Heart right ventricle (tissue), 16 donors: Measurements from ENCODE around the gene CHD2. TPM values are rescaled to one million over a fixed set of nuclear protein-coding genes. Genes with fewer than 3 reads are reported as not detected.

Experiments used
- ATAC-seq, 8 donors: fragments of 200-7000 bp; cut with Tn5 transposase; one replicate each; pipeline ENCODE4 v1.9.1; 2020; ENCODE audit warnings: mild to moderate bottlenecking in 8 of 8, moderate library complexity in 8 of 8, moderate number of reproducible peaks in 1 of 8
- DNase-seq, 2 donors: peaks; one replicate each; pipeline ENCODE4 v3.0.0-alpha.2; 2020
- H3K27ac ChIP-seq, 10 donors: fragments of 200-600 bp; sonication (generic) in 2 of 10; one replicate each; pipeline versions ENCODE4 v1.5.0 to v1.8.0; 2020 to 2022; ENCODE audit warnings: mild to moderate bottlenecking in 3 of 10
- H3K27me3 ChIP-seq, 7 donors: fragments of 200-600 bp; one replicate each; pipeline ENCODE4 v1.8.0; 2021 to 2022; ENCODE audit warnings: mild to moderate bottlenecking in 2 of 7
- H3K36me3 ChIP-seq, 9 donors: fragments of 200-600 bp; sonication (generic) in 1 of 9; one replicate each; pipeline versions ENCODE4 v1.5.0 to v1.8.0; 2020 to 2022; ENCODE audit warnings: mild to moderate bottlenecking in 2 of 9
- H3K4me1 ChIP-seq, 9 donors: fragments of 200-600 bp; sonication (generic) in 1 of 9; one replicate each; pipeline versions ENCODE4 v1.5.0 to v1.8.0; 2020 to 2022; ENCODE audit warnings: mild to moderate bottlenecking in 4 of 9
- H3K4me3 ChIP-seq, 10 donors: fragments of 200-600 bp; sonication (generic) in 2 of 10; one replicate each; pipeline versions ENCODE4 v1.5.0 to v1.8.0; 2020 to 2022; ENCODE audit warnings: mild to moderate bottlenecking in 7 of 10, moderate library complexity in 2 of 10
- H3K9me3 ChIP-seq, 11 donors: fragments of 200-600 bp in 10 of 11; sonication (generic) in 2 of 11; one replicate each; pipeline versions ENCODE4 v1.5.0 to v1.8.0; 2013 to 2022; ENCODE audit warnings: mild to moderate bottlenecking in 2 of 11, control low read depth in 1 of 11, moderate library complexity in 1 of 11
- WGBS, 2 donors: extraction: QIAGEN DNeasy Blood & Tissue Kit; methylation state at CpG; one replicate each; pipeline ENCODE4 v1.1.7; 2013; ENCODE audit warnings: inconsistent platforms in 1 of 2; 5-methylcytosine and 5-hydroxymethylcytosine counted together
- intact Hi-C, 10 donors: fragments of 100-400 bp; cut with DNase I; formaldehyde crosslinking; loops; one replicate each; pipeline versions ENCODE4 v1.11.1 to v1.14.2; 2022
- polyA plus RNA-seq, 2 donors: library from polyadenylated mRNA; stranded (reverse); fragments of 200-250 nt; gene quantifications; one replicate each; pipeline ENCODE4 v1.2.3, GENCODE V29; 2013
- total RNA-seq, 10 donors: library from RNA; stranded (reverse); fragmentation: NEBNext Ultra II Directional in 3 of 10; extraction: Animal tissue kit (Norgen Biotek cat#: 25700) in 3 of 10; gene quantifications; one replicate each; pipeline versions ENCODE4 v1.2.1 to v1.2.4, GENCODE V29; 2021 to 2023
- TF ChIP-seq, protein P1 (sequence below), 9 donors: fragments of 200-600 bp; sonication (generic) in 2 of 9; IDR thresholded peaks; one replicate each; pipeline versions ENCODE4 v1.5.0 to v1.8.0; 2021 to 2022; ENCODE audit warnings: antibody characterized with exemption in 9 of 9, mild to moderate bottlenecking in 5 of 9, moderate library complexity in 1 of 9
- donor health status: Arrhythmogenic right ventricular cardiomyopathy.
- donor health status: ischemic (EF 13 %, LVEDD 7.1; RV severe dilation, severe dysfunction).
- donor health status: healthy with polysubstance abuse.
- donor health status: DM: no; HTN: yes; CAD: no.
- donor health status: DM: no; HTN: no; CAD: no.
- donor health status: ischemic (EF 25% LVEDD 6.9; RV normal size, moderate dysfunction).
- donor health status: ischemic (EF 25% LVEDD 5.7; RV mildly dilated, moderate dysfunction).
- donor health status: healthy.
- donor health status: DM: yes; HTN: yes; CAD: no.
- donor health status: Ischemic cardiomyopathy.
- donor health status: ischemic (EF 35%, LVEDD 5.7; RV mildly dilated, moderate dysfunction).
- donor health status: nonischemic (EF 11% LVEDD 7.7; RV severe dilation, severe dysfunction).
- donor health status: DM: yes; HTN: yes; CAD: no.
- donor health status: PGD.
- donor health status: ischemic (EF 29% LVEDD 5.4; RV normal size, mild dysfunction).
- donor health status: nonischemic (EF 23%, LVEDD 6.1; RV moderate dilation, normal function).

CHD2 gene
- total and polyA plus RNA-seq, 12 donors, result 12.2 to 74.0 (median 54.6) TPM

DNA sequence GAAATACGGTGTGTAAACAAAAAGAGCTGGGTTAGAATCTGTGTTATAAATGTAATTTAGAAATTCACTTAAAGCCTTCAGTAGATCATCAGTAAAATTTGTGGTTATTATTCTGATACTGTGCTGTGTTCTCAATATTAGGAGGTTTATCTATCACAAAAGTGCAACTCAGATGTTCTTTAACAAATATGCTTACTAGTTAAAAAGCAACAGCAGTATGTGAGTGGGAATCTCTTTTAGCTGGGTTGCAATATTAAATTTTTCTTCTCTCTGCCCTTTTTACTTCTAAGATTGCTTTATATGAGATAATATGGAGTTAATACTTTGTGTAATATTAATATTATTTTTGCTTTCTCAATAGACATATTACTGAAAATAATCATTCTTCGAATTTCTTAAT, 53.4 kb downstream of the CHD2 start:
- H3K36me3 ChIP-seq, result peaks cover 12 to 100% (median 82%) of the 10 kb centered on the region in 9 donors
- intact Hi-C loops, result no loop called here
- H3K27me3 ChIP-seq, result no peaks in the 10 kb centered on the region
- WGBS, 2 donors, result 95 to 97% methylated on average over 2 of the region's 2 CpGs
- no peak for DNase-seq
- ATAC-seq, result no peak
- peaks cover 0 to 22% (median 6%) of the 10 kb centered on the region in 9 donors for H3K4me1 ChIP-seq
- peaks cover 3 to 23% (median 19%) of the 10 kb centered on the region in 11 donors for H3K9me3 ChIP-seq
- no peak overlapping the region for H3K27ac ChIP-seq
- TF ChIP-seq, protein P1, sequence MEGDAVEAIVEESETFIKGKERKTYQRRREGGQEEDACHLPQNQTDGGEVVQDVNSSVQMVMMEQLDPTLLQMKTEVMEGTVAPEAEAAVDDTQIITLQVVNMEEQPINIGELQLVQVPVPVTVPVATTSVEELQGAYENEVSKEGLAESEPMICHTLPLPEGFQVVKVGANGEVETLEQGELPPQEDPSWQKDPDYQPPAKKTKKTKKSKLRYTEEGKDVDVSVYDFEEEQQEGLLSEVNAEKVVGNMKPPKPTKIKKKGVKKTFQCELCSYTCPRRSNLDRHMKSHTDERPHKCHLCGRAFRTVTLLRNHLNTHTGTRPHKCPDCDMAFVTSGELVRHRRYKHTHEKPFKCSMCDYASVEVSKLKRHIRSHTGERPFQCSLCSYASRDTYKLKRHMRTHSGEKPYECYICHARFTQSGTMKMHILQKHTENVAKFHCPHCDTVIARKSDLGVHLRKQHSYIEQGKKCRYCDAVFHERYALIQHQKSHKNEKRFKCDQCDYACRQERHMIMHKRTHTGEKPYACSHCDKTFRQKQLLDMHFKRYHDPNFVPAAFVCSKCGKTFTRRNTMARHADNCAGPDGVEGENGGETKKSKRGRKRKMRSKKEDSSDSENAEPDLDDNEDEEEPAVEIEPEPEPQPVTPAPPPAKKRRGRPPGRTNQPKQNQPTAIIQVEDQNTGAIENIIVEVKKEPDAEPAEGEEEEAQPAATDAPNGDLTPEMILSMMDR (IDR thresholded peaks at IDR 0.05), result no peak
- H3K4me3 ChIP-seq, result no peak overlapping the region

DNA sequence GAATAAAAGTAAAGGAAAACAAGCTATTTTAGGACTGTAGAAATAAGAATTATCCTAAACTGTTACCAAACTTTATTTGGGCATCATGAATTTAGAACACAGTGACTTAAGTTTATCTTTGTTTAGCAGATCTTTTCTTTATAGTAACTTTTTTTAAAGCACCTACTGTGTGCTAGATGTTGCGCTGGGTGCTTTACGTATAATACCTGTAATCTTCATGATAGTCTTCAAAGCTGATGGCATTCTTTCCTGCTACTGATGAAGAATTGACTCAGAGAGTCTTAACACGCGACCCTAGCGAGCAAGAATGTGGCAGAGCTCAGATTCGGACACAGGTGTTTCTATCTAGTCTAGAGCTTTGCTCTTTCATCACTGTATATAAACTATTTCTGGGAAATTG, 53.9 kb downstream of the CHD2 start:
- ATAC-seq, result no peak
- H3K36me3 ChIP-seq, result peaks cover 8 to 100% (median 79%) of the 10 kb centered on the region in 9 donors
- intact Hi-C loops, result no loop called here
- 98% methylated on average over 6 of the region's 6 CpGs for WGBS, 2 donors
- no peak overlapping the region for H3K4me3 ChIP-seq
- no peak overlapping the region for H3K27ac ChIP-seq
- peaks cover 0 to 19% (median 14%) of the 10 kb centered on the region in 11 donors for H3K9me3 ChIP-seq
- TF ChIP-seq, protein P1 (IDR thresholded peaks at IDR 0.05), result no peak
- DNase-seq, result no peak
- peaks cover 0 to 26% (median 7%) of the 10 kb centered on the region in 9 donors for H3K4me1 ChIP-seq
- H3K27me3 ChIP-seq, result no peaks in the 10 kb centered on the region

DNA sequence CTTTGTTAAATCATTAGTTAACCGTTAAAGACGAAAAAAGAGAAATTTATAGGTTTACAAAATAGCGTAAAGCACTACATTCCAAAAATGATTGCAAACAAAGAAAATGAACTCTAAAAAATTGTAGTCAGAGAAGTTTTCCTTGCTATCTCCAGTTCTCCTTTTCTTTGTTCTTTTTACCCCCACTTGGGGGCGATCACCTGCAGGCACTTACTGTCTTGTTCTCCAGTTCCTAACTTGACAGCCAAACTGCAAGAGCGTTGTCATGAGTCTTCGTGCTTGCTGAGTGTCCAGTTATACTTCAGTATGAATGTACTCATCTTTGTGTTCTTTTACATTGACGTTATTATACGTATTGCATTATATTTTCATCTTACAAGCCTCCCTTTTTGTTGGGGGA, 54.5 kb downstream of the CHD2 start:
- H3K4me1 ChIP-seq, result peaks cover 0 to 30% (median 9%) of the 10 kb centered on the region in 9 donors
- no peak overlapping the region for H3K27ac ChIP-seq
- peaks cover 0 to 13% (median 9%) of the 10 kb centered on the region in 11 donors for H3K9me3 ChIP-seq
- no peak overlapping the region for H3K4me3 ChIP-seq
- 92 to 93% methylated on average over 8 of the region's 8 CpGs for WGBS, 2 donors
- peaks cover 3 to 100% (median 79%) of the 10 kb centered on the region in 9 donors for H3K36me3 ChIP-seq
- TF ChIP-seq, protein P1 (IDR thresholded peaks at IDR 0.05), result peak in 4 of 9 donors; percentile 16 to 39 (median 26)
- no peaks in the 10 kb centered on the region for H3K27me3 ChIP-seq
- intact Hi-C loops, result no loop called here
- DNase-seq (no peak), ATAC-seq (no peak)

DNA sequence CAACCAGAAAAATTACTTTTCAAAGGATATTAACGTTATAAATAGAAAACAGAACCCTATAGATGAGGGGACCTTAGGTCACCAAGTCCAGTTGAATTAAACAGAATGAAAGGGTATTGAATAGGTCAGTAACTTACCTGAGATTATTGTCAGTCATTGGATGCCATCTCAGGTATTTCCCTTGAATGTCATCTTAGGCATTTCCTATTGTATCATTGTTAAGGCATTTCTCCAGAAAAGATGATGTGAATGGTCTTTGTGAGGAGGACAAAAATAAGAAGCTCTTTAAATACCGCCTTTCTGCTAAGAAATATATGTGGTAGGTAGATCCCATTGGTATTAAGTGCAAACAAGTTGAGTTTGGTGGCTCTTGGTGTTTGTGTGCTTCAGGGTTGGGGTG, 55.6 kb downstream of the CHD2 start:
- Histone ChIP-seq H3K27me3 (no peaks in the 10 kb centered on the region), H3K4me1 (peaks cover 0 to 30% (median 9%) of the 10 kb centered on the region in 9 donors), H3K9me3 (peaks cover 0 to 2% (median 0%) of the 10 kb centered on the region in 11 donors), H3K4me3 (no peak overlapping the region), H3K27ac (no peak overlapping the region), H3K36me3 (peaks cover 0 to 100% (median 72%) of the 10 kb centered on the region in 9 donors)
- no peak for DNase-seq
- intact Hi-C loops, result no loop called here
- no peak for ATAC-seq
- TF ChIP-seq, protein P1 (IDR thresholded peaks at IDR 0.05), result no peak
- 96 to 98% methylated on average over 2 of the region's 2 CpGs for WGBS, 2 donors
